Measurements from ENCODE around the gene MYO5B.
A peak's percentile ranks its signal among the peaks of the same experiment; 100 is the strongest.
"Not testable (repeated sequence)": the region's sequence is repeated elsewhere in the genome, so short reads cannot be mapped to it uniquely, and the experiment has no call there.

The MYO5B gene

DNA sequence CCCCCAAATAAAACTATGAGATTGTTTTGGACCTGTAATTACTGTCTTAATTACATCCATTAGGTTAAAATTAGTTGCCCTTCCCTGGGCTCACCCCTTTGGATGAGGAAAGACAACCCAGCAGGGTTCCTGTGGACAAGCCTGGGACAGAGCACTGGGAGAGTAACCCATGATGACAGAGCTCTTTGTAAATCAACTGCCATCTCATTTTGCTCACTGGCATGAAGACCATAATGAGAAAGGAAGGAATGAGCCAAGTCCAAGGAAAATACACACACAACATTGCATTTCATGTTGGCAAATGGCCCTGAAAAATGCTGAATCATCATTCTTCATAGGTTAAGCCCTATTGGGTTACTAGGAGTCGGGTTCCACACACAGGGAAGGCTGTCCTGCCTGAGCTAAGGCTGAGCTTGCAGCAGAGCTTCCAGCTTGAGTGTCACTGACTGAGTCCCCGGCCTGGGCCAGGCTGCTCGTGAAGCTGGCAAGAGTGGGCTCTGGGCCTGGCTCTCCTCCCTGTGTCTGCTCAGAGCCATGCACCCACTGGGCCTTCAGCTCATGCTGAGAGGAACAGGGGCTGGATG is 287.5 kb downstream of the MYO5B start:
- no peak for DNase-seq

DNA sequence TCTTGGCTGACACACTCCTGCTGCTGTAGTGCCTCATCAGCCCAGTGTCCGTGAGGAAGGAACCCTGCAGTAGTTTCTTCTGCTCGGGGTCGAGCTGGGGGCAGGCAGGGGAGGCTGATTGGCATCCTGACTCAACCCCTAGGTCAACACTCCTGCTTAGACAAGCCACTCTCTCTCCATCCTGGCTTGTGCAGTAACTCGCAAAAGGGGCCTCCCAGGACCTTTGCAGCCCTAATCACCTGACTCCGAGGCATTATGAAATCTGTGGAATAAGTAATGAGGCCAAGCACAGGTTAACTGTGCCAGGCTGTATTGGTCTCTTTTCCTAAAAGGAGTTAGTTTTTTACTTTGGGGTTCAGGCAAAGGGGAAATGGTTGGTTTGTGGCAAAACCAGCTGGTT is 289.2 kb downstream of the MYO5B start:
- no peak for DNase-seq

DNA sequence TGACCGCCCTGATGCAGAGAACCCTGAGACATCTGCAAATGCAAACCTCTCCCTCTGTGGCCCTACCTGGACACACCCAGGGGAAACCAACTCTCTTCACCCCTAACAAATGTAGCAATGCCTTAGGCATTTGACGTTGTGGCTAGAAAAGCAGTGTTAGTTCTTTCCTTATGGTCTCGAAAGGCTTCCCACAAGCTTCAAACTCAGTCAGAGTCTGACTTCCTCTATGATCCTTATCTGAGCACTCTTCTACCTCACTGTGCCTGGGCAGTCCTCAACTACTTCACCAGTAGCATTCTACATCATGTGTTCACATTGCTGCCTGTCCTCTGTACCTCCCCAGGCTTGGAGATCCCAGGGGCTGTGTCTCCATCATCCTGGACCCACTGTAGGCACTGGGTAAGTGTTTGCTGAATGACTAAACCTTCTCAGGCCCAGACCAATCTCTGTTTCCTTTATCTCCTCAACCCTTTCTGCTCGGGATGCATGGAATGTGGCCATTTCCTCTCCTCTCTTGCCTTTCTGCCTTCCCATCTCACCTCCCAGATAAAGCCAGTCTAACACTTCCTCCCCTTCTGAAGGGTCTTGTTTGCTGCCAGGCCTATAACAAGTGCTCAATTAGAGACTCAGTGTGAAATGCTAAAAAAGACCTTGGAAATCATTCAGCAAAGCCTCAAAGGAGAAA is 289.9 kb downstream of the MYO5B start:
- no peak for DNase-seq

DNA sequence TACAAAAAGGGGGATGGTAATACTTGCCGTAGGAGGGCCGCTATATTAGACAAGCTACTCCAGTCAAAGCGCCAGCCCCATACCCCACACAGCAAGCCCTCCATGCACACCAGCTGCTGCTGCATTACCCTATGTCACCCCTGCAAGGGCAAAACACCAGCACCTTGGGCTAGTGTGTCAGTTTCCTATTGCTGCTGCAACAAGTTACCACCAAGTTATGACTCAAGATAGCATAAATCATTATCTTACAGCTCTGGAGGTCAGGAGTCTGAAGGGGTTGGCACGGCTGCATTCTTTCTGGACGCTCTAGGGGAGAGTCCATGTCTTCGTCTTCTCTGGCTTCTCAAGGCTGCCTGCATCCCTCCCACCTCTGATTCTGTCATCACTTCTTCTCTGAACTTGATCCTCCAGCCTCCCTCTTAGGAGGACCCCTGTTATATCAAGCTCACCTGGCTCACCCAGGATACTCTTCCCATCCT is 293.0 kb downstream of the MYO5B start:
- DNase-seq = no peak

DNA sequence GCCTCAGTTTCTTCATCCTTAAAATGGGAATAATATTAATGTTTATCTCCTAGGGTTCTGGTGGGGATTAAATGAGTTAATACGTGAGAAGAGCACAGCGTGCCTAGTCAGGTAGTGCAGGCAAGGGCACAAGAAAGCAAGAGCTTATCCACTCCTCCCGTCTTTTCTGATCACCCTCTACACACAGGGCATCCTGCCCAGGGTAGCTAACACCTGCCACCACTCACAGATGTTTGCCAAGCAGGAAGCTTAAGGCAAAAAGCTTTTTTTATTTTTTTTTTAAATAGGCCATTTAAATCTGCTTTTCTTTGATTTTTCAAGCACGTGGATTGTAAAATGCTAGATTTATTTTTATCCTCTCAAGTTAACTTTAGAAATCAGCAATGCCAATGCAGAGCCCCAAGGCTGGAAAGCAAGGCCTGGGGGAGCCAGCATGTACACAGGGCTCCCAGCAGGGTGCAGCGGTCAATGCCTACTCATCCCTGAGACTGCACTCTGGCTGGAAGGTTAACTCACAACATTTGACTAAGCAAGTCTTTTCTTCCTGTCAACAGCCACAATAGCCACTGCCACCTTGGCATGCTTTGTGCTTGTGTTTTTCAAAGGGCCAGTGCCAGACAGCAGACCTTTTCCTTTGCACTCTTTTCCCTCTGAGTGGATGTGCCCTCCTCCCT is 295.2 kb downstream of the MYO5B start:
- DNase-seq = no peak

DNA sequence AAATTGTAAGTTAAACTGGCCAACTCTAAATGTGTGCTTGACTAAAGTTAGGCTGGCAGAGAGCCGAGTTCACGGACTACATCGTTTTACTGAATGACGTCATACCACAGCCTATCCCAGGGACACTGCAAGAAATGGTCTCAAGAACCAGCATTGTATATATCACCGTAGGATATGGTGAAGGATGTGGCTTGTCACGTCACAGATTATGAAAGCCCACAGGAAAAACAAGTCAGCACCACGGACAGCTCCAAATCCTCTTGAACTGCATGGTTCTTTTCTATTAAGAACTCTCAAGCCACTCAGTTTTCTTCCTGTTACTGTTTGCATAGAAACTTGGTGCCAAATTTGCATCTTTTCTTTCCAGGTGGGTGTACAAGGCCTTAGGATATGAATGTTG is 296.5 kb downstream of the MYO5B start:
- peak; percentile 46 for DNase-seq

DNA sequence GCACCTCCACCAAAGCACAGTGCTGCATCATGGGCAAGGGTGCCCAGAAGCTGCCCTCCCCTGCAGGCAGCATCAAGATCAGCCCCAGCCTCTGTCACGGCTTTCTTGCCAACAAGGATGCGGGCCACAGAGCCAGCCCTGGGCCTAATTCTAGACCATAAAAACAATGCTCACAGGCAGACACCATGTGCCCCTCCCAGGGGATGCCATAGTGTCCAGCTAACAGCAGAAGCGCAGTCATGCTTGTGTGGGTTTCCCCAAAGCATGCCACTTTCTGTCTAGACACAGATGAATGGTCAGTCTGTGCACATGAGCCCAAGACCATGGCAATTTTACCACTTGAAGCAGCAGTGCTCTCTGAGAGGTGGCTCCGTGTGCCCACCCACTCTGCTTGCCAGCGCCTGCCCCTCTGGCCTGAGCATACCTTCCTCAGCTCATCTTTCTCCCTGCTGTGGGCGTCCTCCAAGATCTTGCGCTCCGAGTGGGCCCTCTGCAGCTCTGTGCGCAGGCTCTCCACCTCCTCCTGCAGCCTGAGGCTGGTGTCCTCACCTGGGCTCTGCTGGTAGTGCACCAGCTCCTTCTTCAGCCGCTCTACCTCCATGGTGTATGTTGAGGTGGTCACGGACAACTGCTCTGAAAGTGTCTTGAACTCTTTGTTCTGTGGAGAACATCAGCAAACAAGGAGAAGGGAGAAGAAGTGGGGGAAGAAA is 300.3 kb downstream of the MYO5B start:
- no peak for DNase-seq

DNA sequence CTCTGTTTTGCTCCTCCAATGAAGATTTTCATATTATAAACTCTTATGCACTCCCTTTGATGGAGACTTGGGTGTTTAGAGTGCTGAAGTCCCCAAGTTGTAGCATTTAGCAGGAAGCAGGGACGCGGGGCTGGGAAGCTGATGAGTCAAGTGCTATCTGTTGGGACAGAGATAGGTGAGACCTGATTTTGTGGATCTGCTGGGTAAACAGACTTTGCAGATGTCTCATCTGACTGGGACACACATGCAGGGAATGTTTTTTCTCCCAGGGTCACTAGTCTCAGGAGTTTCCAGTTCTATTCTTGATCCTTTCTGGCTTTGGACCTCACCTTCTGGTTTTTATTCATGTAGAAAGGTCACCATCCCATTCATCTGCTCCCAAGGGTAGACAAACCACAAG is 301.9 kb downstream of the MYO5B start:
- DNase-seq = no peak

DNA sequence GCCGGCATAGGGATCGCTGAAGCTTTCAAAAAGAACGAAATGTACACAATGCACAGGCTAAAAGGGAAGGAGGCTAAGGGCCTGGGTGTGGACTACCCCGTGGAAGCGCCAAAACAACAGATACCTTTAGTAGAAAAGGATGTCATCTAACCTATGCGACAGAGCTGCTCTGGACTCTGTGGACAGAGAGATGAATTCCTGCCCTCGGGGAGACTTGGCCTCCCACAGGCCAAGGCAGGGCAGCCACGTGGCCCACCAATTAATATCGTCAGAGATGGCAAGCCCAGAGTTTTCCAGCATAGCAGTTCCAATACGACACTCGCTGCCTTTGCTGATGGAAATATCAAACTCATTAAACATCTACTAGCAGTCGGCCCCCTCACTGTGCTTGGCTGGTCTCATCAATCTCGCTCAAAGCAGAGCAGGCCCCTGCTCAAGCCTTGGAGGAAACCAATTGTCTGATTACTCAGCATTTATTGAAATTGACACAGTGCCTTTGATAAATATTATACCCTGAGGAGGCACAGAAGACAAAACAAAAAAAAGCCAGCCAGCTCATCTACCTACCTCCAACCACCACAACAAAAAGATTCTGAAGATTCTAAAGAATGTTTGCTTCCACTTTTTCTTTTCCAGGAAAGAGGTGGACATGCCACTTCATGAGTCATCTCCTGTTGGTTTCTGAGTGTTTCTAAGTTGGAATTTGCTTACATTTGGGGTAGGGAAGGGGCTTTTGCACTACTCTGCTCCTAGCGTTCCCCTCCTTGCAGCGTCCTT is 302.6 kb downstream of the MYO5B start:
- DNase-seq = no peak

DNA sequence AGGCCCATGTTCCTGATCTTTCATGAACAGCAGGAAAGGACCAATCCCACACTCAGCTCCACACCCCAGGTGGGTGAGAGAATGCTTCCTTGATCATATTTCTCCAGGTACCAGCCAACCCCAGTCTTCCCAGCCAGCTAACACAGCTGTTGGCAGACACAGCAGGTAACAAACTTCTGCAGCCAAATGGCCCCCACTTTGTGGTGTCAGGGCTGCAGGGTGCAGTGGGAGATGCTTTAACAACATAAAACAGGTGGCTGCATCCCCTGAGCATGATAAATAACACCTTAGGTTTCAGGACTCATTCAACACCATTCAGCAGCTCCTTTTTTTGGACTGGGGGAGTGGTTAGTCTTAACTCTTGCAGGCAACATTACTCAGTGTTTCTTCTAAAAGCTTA is 304.9 kb downstream of the MYO5B start:
- DNase-seq = no peak

DNA sequence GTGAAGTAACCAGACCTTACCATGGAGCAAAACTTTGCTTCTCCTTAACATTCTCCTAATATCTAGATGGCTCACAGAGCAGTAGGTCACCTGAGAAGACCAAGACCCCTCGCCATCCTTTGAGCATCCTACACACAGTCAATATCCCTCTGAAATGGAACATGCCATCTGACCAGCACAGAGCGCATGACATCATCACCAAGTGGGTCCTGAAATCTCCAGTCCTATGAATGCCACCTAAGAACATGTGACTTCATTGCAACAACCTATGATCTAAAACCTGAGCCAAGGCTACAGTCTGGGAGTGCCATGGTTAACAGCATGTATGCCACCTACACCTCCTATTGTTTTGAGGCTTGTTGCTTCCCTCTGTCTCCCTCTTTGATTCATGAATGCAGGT is 305.4 kb downstream of the MYO5B start:
- DNase-seq = not testable (repeated sequence)

DNA sequence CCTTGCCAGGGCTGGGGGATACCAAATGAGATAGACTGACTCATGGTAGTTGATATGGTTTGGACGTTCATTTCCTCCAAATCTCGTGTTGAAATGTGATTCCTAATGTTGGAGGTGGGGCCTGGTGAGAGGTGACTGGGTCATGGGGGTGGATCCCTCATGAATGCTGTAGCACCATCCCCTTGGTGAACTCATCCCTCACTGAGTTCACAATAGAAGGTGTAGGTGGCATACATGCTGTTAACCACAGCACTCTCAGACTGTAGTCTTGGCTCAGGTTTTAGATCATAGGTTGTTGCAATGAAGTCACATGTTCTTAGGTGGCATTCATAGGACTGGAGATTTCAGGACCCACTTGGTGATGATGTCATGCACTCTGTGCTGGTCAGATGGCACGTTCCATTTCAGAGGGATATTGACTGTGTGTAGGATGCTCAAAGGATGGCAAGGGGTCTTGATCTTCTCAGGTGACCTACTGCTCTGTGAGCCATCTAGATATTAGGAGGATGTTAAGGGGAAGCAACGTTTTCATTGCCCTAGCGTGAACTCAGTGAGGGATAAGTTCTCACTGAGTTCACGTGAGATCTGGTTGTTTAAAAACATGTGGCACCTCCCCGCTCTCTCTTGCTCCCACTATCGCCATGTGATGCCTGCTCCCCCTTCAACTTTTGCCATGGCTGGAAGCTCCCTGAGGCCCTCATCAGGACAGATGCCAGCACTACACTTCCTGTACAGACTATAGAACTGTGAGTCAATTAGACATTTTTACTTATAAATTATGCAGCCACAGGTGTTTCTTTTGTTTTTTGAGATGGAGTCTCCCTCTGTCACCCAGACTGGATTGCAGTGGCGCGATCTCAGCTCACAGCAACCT is 307.8 kb downstream of the MYO5B start:
- no peak for DNase-seq

DNA sequence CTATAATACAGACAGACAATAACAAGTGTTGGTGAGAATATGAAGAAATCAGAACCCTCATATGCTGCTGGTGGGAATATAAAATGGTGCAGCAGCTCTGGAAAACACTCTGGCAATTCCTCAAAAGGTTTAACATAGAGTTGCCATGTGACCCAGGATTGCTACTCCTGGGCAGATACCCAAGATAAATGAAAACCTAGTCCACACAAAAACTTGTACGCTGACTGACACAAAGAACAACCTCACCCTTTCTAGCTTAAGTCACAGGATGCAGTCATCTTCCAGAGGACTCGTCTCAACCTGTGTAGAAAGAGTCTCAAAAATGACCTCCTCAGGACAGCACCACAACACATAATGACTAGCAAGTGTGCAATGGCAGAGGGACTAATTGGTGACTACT is 310.0 kb downstream of the MYO5B start:
- no peak for DNase-seq

DNA sequence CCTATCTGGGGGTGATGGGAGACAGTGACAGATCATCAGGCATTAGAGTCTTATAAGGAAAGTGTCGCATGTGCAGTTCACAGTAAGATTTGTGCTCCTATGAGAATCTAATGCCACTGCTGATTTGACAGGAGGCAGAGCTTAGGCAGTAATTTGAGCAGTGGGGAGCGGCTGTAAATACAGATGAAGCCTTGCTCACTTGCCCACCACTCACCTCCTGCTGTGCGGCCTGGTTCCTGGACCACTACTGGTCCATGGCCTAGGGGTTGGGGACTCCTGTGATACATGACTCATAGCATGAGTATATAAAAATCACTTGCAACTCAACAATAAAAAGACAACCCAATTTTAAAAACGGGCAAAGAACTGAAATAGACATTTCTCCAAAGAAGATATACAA is 310.5 kb downstream of the MYO5B start:
- DNase-seq = no peak

DNA sequence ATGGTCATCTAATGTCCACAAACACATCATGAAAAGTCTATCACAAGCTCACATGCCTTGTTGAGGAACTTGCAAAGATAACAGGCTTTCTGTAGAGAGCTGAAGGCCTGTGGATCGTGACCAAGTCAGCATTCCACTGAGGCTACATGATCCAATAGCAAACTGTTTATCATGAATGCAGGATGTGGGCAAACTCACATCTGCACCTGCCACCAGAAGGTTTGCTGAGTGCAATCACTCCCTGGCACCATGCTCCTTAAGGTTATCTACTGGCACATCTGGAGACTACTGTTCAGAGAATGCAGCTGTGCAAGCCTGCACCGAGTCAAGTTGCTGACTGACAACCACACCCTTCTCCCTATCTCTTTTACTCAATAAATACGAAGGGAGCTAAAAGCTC is 314.3 kb downstream of the MYO5B start:
- no peak for DNase-seq

DNA sequence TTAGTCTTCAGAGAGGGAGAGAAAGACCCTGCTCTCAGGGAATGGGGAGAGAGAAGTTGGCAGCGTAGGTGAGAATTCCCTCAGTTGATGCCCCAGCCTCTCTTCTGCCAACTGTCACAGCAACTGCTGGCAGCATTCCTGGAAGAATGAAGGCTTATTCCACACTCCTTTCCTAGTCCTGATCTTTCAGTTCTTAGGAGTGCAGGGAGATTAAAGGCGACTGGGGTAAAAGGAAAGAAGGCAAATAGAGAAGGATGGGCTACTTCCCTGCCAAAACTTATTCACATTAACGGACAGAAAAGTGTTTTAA is 315.7 kb downstream of the MYO5B start:
- DNase-seq = no peak

DNA sequence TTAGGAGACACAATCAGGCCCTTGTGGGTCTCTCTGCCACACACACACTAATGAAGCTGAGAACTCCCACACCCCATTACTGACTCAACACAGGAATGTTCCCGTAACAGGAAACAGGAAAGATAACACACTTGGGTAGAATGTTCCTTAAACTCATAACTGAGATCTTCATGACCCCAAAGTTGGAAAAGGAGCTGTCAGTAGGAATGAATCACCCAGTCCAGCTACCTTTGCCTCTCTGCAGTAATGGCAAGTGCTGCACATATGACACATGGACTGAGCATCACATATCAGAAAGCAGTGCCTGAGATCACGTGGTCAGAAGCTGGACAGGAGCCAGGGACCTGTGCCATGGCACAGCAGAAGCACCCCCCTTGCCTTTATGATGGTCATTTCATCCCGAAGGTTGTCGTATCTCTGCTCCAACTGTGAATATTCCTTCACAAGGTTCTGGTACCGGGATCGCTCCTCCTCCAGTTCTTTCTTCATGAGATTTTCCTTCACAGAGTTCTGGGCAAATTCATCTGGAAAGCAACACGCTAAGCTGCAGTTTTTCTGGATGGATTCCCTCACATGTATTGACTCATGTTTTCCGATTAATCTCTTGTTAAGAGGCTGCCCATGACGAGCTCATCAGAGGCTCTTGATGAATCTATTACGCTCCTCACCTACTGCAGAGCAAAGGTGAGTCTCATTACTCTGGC is 316.2 kb downstream of the MYO5B start:
- no peak for DNase-seq

DNA sequence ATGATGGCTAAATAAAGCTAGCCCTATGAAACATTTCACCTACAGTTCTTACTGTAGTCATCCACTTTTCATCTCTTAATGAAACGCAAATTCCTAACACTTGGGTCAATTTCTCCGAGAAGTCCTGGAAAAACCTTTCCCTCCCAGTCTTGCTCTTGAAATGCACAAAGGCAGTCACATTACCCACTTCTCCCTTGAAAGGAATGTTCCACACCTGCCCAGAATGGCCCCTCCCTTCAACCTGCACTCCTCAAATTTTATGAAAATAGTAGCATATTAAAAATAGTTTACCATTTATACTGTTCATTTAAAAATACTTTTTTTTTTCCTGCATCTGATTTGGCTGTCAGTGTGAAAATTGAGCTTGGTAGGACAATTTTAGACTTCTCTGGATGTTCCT is 316.9 kb downstream of the MYO5B start:
- no peak for DNase-seq

DNA sequence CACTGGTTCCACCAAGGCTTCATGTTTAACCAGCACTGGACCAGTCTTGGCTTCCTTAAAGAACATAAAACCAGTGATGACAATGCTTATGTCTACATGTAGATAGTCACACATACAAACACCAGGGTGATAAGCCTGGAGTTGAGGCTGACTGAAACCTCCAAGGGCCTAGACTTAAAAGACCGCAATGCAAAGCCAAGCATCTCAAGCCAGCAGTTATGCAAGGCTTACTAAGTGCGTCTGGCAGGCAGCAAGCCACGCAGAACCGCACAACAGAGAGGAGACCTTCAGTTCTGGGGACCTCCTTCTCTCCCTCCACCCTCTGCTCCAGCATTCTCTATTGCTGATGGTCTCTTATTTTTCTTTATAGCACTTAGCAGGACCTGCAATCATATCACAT is 318.4 kb downstream of the MYO5B start:
- DNase-seq = no peak

DNA sequence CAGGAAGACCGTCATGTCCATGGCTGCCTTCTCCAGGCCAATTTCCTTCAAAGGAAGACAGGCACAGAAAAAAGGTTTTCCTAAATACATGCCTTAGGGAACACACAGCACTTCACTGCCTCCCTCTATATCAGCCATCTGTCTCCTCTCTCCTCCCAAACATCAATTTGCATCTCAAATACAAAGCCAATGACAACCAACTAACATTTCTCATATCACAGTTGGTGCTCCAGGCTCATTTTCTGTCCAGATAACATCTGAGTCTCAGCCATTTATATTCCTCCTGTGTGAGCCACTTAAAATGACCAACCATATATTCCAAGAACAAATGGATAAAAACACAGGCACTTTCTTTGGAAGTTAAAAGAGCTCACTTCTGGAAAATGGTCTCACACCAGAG is 319.2 kb downstream of the MYO5B start:
- no peak for DNase-seq

DNA sequence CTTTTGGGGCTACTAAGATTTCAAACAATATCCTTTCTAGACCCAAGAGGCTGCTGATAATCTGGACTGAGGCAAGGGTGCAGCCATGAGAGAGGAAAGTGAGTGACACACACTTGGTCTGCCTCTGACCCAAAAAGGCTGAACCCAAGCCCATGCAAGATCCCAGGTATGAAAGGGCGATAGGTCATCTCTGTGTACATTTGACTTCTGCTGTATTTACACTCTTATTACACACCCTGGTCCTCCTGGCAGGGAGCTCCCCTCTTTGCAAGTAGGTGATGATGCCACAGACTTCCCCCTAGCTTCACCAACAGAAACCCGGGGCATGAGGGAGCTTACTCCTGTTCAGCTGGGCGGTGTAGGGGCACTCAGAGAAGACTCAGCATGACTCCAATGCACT is 319.8 kb downstream of the MYO5B start:
- DNase-seq = no peak
